22Rv1 (cell line): Measurements from ENCODE around the gene INVS.

ENCODE experiments used
- CTCF ChIP-seq: fragments of 450-650 bp; IDR thresholded peaks from 2 replicates; pipeline ENCODE4 v1.5.1; 2017; ENCODE audit warnings: mild to moderate bottlenecking
- ZFX ChIP-seq: fragments of 450-650 bp; IDR thresholded peaks from 2 replicates; pipeline ENCODE4 v1.6.1; 2017; ENCODE audit warnings: antibody characterized with exemption, borderline replicate concordance

GRCh38 chr9:100294806-100295205 lies 195.8 kb downstream of the INVS start:
- TF ChIP-seq CTCF (no peak), ZFX (no peak)
